HG03342 (cell line): ENCODE data around the gene EFNA3.

Experiments
- ATAC-seq: cut with Tn5 transposase; IDR thresholded peaks from one replicate; pipeline ENCODE4 v1.9.1; 2021; ENCODE audit warnings: mild to moderate bottlenecking, moderate library complexity; ENCODE audit not compliant: unreplicated experiment

The EFNA3 gene

GRCh38 chr1:155083052-155083541 is 4.5 kb downstream of the EFNA3 start:
- ATAC-seq, result no peak

- ATAC-seq, result no peak
Observed at GRCh38 chr1:155083865-155084721, 5.5 kb downstream of the EFNA3 start.

- ATAC-seq, result peak; percentile 68
Observed at GRCh38 chr1:155084722-155085503, 6.3 kb downstream of the EFNA3 start.

- no peak for ATAC-seq
Observed at GRCh38 chr1:155085504-155086127, 7.0 kb downstream of the EFNA3 start.

- ATAC-seq, result no peak
Observed at GRCh38 chr1:155086128-155086741, 7.6 kb downstream of the EFNA3 start.

GRCh38 chr1:155086856-155087535 is 8.4 kb downstream of the EFNA3 start:
- ATAC-seq, result no peak

GRCh38 chr1:155091071-155092051 is 12.7 kb downstream of the EFNA3 start:
- no peak for ATAC-seq

GRCh38 chr1:155092131-155092530 is 13.5 kb downstream of the EFNA3 start:
- no peak for ATAC-seq

GRCh38 chr1:155092641-155093040 is 14.0 kb downstream of the EFNA3 start:
- no peak for ATAC-seq

- no peak for ATAC-seq
Observed at GRCh38 chr1:155093911-155094621, 15.4 kb downstream of the EFNA3 start.

- ATAC-seq, result no peak
Observed at GRCh38 chr1:155094622-155094948, 15.9 kb downstream of the EFNA3 start.

GRCh38 chr1:155099331-155099730 is 20.7 kb downstream of the EFNA3 start:
- no peak for ATAC-seq

- ATAC-seq, result no peak
Observed at GRCh38 chr1:155103325-155103724, 24.7 kb downstream of the EFNA3 start.

- ATAC-seq, result no peak
Observed at GRCh38 chr1:155104605-155105534, 26.2 kb downstream of the EFNA3 start.

GRCh38 chr1:155105604-155106011 is 27.0 kb downstream of the EFNA3 start:
- no peak for ATAC-seq

- no peak for ATAC-seq
Observed at GRCh38 chr1:155106862-155107261, 28.2 kb downstream of the EFNA3 start.
